NCI-H2196 treated with DMSO at 0.1 percent for 48 hours (cell line): ENCODE measurements around the gene LVRN.
"Not testable (repeated sequence)": the region's sequence is repeated elsewhere in the genome, so short reads cannot be mapped to it uniquely, and the experiment has no call there.

Source experiments
- DNase-seq: peaks from one replicate; lab custom pipeline; 2025; ENCODE audit not compliant: unreplicated experiment; lab: John Stamatoyannopoulos, UW

LVRN gene, protein sequence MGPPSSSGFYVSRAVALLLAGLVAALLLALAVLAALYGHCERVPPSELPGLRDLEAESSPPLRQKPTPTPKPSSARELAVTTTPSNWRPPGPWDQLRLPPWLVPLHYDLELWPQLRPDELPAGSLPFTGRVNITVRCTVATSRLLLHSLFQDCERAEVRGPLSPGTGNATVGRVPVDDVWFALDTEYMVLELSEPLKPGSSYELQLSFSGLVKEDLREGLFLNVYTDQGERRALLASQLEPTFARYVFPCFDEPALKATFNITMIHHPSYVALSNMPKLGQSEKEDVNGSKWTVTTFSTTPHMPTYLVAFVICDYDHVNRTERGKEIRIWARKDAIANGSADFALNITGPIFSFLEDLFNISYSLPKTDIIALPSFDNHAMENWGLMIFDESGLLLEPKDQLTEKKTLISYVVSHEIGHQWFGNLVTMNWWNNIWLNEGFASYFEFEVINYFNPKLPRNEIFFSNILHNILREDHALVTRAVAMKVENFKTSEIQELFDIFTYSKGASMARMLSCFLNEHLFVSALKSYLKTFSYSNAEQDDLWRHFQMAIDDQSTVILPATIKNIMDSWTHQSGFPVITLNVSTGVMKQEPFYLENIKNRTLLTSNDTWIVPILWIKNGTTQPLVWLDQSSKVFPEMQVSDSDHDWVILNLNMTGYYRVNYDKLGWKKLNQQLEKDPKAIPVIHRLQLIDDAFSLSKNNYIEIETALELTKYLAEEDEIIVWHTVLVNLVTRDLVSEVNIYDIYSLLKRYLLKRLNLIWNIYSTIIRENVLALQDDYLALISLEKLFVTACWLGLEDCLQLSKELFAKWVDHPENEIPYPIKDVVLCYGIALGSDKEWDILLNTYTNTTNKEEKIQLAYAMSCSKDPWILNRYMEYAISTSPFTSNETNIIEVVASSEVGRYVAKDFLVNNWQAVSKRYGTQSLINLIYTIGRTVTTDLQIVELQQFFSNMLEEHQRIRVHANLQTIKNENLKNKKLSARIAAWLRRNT

DNA sequence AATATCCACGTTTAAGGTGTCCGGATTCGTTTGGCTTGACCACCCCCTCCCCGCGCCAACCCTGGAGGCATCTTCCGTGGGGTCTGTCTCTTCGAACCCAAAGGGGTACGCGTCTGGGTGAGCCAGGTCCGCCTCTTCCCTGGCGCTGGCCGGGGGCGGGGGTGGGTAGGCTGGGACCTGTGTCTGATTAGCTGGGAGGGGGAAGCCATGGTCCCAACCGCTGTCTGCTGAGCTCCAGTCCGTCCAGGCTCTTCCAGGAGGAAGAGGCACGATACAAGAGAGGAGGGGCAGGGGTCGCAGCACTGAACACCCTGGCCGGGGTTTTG is at the start of gene LVRN:
Gene LVRN, plus strand, starts transcription at position 237 of the 326 bp plus-strand sequence. CDS start 143 bp downstream, outside the sequence.
- DNase-seq, result no peak

DNA sequence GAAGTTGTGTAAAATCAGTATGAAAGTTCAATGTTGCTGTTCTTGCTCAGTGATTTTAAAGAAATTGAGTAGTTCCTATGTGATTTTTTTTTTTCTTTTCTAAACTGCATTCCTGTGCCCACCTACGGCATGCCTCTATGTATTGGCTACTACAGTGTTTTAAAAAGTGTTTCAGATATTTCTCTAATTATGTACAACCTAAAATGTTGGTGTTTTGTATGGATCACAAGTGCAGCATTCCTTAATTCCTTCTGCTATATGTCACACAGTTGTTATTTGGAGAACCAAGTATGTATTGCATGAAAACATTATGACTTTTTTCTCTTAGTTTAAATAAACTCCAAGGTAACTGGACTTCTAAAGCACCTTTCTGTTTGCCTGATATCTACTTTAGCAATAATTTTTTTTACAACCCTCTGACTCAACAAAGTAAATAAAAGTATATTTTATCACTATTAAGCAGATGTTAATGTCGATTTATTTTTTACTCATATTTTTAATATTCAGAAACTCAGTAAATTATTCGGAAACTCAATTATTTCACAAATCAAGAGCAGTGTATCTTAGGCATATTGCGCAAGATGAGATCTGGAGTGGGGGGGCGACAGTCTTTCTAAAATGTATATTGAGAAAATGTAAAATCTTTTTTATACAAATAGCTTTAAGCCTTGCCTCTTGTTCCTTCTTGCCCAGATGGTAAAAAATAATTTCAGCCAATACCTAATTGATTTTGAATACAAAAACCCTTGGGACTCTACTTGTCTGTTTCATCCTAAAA is 48.5 kb upstream of the LVRN start:
- not testable (repeated sequence) for DNase-seq

DNA sequence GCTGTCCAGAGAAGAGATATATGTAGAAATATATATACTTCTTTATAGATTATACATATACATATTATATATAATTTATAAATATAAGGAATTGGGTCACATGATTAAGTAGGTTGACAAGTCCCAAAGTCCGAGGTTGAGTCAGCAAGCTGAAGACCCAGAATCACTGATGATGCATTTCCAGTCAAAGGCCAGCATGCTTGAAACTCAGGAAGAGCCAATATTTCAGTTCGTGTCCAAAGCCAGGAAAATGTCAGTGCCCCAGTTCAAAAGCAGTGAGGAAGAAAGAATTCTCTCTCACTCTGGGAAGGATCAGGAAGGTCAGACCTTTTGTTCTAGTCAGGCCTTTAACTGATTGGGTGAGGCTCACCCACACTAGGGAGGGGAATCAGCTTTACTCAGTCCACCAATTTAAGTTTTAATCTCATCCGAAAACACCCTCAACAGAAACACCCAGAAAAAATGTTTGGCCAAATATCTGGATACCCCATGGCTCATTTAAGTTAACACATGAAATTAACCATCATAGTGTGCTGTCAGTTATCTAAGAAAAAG is 42.0 kb upstream of the LVRN start:
- DNase-seq, result no peak

DNA sequence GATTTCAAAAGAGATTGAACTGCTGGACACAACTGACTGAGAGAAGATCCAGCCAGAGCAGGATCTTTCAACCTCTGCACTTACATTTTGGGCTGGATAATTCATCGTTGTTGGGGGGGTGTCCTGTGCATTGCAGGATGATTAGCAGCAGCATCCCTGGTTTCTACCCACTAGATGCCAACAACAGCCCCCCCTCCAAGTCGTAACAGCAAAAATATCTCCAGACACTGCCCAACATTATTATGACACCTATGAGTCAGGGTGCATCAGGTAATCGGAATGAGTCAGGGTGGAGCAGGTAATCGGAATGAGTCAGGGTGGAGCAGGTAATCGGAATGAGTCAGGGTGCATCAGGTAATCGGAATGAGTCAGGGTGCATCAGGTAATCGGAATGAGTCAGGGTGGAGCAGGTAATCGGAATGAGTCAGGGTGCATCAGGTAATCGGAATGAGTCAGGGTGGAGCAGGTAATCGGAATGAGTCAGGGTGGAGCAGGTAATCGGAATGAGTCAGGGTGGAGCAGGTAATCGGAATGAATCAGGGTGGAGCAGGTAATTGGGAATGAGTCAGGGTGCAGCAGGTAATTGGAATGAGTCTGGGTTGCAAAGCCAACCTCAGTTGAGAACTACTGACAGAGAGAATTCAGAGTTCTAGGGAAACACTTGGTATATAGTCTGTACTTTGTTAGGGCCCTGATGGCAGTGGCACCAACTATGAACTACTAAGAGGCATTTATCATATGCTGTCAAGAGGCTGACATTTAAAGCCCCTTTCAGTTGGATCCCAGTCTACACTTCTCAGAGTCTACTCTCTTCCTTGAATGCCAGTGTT is 33.5 kb upstream of the LVRN start:
- not testable (repeated sequence) for DNase-seq

DNA sequence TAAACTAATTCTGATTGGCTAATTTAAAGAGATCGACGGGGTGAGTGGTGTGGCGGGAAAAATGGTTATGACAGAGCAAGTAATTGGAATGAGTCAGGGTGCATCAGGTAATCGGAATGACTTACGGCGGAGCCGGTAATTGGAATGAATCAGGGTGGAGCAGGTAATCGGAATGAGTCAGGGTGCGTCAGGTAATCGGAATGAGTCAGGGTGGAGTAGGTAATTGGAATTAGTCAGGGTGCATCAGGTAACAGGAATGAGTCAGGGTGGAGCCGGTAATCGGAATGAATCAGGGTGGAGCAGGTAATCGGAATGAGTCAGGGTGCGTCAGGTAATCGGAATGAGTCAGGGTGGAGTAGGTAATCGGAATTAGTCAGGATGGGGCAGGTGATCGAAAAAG is 32.1 kb upstream of the LVRN start:
- not testable (repeated sequence) for DNase-seq

DNA sequence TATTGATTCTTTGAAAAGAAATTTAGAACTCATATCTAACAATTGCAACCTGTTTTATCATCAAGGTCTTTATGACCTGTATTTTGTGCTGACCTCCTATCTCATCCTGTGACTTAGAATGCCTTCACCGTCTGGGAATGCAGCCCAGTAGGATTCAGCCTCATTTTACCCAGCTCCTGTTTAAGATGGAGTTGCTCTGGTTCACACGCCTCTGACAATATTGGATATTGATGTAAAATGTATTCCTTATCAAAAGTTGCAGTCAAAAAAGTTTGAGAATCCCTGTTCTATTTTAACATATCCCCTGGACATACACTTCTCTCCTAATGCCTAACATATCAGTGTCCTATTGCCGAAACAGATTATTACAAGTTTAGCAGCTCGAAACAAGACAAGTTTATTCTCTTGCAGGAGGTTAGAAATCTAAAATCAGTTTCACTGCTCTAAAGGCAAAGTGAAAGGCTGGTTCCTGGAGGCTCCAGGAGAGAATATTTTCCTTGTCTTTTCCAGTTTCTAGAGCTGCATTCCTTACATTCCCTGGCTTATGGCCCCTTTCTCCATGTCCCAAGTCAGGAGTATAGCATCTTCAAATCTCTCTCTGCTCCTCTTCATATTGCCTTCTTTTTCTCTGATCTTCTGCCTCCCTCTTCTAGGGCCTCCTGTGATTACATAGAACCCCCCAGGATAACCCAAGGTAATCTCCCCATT is 31.5 kb upstream of the LVRN start:
- DNase-seq, result no peak

DNA sequence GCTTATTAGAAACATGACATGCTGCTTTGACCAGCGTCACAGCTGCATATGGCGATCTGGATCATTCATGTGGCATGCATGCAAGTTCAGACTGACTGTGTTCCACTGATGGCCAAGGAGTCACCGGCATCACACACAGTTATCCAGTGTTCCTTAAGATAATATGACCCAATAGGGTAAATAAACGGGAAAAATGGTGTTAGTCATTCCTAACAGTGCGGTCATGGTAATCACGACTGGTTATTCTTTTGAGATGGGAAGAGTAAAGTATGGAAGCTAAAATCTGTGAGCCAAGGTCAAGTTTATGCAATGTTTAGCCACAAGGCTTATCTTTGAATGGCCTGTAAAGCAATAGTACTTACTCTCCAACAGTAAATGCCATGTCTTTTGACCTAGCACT is 29.3 kb upstream of the LVRN start:
- DNase-seq, result no peak

DNA sequence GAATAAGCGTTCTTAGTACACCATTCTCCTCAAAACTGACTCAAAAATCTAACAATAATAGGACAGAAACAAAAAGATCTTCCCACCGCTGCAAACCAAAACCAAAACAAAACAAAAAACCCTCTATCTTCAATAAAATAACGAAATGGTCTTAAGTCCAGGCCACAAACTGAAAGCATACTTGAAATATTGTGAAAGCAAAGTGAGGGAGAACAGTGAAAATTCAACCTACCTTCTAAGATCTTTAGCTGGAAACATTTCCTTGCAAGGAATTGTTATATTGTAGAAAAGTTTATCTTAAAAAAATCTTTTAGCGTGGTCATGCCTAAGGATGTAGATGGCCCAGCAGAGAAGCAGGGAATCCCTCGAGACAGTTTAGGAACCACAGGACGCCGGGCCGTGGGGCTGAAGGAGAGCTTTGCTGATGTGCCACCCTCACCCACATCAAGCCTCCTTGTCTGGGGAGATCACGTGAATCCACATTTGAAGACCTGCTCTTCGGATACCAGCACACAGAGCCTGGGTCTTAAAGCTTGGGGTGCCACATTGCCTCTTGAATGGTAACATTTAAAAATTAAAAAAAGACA is 27.8 kb upstream of the LVRN start:
- no peak for DNase-seq

DNA sequence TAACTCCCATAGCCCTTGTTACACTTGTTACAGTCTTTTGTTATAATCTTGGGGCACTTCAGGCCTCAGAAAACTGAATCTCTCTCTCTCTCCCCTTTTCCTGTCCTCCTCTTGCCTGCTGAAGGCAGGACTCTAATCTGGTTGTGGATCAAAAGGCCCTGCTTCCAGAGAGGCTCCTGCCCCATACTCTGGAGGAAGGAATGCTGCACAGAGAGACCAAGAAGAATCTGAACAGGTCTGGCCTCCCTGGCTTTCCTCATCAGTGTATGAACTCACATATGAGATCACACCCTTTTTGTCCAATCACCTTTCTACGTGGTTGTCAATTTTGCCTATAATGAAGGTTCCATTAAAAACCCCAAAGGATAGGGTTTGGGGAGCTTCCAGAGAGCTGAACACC is 26.2 kb upstream of the LVRN start:
- no peak for DNase-seq

DNA sequence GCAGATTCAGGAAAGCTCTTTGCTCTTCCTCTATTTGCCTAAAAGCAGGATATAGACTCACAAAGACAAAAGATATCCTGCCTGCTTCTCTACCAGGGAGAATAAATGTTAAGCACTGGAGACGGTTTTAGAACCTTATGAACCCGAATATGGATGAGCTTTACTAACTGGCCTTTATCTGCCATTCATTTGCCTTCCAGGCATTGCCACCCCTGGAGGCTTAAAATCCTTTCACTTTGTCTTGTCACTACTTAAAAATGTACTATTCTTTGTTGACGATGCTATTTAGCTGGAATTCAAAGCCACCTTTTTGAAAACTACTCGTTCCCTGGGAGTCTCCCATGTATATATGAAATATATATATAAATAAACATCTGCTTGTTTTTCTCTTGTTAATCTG is 23.2 kb upstream of the LVRN start:
- DNase-seq, result no peak

DNA sequence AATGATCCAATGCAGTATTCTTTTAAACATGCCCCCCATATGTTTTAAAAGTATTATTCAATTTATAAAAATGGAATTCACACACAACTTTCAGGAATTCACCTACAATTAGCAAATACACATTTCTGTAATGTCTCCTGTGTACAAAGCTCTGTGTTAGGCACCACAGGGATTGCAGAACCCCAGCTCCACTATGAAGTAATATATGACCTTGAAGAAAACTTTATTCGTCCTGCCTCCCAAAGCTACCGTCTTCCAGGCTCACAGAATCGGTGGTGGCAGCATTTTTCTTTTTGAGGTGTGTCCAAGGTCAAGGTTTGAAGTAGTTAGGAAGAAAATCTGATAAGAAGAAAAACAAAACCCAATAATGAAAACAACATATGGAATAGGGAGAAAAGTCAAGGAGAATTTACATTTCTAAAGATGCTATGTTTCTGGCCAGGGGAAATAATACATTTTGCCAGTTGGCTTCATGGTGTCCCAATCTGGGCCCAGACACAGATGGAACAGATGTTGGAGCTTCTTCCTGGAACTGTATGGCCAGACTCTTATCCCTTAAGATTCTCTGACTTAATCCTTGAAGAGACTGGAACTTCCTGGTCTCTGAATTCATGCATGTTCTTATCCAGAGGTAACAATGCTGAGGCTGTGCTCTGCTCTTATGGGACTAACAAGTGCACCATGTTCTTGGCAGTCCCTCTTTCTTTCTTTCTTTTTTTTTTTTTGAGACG is 22.0 kb upstream of the LVRN start:
- no peak for DNase-seq

DNA sequence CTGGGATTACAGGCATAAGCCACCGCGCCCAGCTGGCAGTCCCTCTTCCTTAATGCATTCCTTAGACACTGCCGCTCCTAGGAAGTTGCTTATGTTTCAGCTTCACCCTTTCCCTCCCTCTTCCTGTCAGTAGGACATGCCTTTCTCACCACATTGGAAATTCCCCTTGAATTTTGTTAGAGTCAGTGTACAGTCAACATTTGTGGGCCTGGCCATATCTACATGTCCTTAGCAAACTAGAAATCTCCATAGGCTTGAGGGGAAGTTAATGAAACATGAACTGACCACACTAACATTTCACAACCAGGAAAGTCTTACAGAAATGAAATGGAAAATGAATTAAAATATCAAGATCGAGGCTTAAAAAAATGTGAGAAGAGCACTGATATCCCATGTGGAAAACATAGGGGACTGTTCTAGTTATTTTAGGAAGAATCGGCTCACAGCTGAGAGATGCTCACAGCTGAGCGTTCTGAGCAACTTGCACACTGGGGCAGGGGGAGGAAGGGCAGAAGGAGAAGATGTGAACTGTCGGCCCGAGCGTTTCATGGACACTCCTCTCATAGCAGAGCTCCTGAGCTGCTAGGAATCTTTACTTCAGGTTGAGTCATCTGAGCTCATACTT is 21.1 kb upstream of the LVRN start:
- DNase-seq, result no peak

DNA sequence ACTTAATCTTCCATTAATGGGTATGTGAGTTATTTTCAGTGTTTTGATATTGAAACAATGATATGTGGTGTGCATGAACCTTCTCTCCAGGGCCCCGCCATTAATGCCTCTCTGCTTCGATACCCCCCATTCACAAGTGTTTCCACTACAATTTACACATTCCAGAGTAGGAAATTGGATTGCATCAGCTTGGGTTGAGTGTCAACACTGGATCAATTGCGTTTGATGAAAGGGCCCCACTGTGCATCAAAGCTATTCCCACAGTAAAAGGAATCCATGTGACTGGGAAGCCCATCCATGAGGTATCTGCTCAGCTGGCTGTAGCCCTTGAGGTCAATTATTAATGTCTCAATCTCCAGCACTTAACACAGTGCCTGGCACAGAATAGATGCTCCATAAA is 17.8 kb upstream of the LVRN start:
- DNase-seq, result no peak

DNA sequence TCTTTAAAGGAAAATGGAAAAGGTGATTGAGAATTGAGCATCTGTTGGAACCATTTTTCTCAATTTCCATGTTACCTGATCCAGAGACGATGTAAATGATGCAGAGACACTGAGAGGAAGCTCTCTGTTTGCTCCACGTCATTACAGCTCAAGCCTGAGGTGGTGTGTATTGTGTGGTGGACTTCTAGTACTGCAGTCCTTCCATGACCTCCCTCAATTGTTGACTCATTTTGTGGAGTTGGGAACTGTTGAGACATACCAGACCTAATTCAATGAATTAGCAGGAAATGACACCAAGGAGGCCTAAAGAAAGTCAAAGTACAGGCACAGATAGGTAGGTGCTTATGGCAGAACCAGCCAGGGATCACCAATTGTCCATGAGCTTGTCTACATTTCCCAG is 15.6 kb upstream of the LVRN start:
- no peak for DNase-seq

DNA sequence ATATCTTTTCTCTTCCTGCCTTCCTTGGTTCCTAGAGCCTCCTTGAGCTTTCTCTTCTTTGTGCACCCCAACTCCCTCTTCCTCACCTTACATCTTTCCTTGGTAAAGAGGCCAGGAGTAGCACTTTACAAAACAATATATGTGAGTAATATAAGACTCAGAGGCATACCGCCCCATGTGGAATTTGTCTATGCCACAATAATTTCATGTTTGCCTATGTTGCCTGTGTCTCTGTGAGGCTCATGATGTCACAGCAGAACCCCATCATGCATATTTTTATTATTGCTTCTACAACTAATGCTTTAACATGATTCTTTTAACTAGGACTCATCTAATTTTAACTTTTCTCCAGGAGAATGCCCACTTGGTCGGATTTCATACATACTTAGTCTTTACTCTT is 15.0 kb upstream of the LVRN start:
- no peak for DNase-seq

DNA sequence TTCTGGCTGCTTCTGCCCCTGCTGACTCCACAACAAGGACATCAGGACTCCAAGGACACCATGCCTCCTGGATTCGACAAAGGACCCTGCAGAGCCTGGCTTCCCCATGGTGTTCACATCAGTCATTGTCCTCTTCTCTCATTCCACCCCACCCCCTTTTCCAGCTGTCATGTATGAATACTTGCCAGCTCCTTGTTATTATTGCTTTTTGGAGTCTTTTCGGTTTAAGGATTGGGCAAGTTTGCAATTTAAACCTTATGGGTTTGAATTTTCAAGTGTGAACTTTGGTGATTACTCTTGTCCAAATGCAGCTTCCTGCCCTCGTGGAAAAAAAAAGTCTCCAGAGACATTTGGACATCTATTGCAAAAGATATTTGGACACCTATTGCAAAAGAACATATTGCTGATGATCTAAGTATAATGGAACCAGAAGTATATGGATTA is 14.2 kb upstream of the LVRN start:
- DNase-seq, result no peak

DNA sequence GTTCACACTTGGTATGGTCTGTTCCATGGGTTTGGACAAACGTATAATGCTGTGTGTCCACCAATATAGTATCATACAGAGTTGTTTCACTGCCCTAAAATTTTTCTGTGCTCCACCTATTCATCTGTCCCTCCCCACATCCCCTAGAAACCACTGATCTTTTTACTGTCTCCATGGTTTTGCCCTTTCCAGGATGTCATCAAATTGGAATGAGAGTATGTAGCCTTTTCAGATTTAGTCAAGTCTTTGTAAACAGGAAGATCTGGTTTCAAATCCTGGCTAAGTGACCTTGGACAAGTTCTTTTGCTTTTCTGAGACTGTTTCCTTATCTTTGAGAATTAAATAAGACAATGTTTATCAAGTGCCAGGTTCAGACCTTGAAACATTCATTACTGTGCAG is 13.2 kb upstream of the LVRN start:
- no peak for DNase-seq

DNA sequence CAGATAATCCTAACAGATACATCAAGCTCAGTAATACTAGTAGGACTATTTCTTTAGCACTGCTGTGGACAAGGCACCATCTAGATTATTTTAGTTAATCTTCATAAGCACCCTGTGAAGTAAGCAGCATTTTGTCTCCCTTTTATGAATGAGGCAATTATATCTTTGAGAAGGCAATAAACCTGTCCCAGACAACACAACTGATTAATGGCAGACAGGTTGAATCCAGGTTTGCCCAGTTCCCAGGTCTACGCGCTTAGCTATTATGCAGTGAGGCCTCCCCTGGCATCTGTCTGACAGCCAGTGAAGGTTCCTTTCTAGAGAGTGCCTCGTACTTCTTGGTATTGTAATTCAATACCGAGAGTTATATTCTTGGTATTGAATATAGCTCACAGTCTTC is 9.7 kb upstream of the LVRN start:
- no peak for DNase-seq
